ENCODE results near the gene ARHGAP28.

The ARHGAP28 gene

DNA sequence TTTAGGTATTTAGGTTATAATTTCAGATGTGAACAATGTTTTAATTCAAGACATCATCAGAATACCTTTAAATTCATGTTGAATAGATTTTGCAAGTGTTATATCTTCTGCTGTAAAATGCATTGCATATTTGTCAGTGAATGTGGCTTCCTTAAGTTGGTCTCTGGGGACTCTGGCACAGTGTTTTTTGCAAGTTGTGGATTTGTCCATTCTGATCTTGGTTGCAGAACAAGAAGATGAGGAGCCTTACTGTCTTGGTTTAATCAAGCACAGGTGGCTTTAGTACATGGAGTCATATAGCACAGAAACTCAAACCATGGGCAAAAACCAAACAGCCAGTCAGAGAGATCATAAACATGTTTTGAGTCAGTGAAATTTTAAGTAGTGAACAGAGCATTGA is 135.7 kb downstream of the ARHGAP28 start:
- in situ Hi-C loops (cut with HindIII; ENCODE audit: low sequenced_read_pairs): no loop called here
- no peak overlapping the region for H3K4me3 ChIP-seq (ENCODE audit: low read depth, low read length)
- no peak for DNase-seq (ENCODE audit: low read depth)
- TF ChIP-seq, protein P1, sequence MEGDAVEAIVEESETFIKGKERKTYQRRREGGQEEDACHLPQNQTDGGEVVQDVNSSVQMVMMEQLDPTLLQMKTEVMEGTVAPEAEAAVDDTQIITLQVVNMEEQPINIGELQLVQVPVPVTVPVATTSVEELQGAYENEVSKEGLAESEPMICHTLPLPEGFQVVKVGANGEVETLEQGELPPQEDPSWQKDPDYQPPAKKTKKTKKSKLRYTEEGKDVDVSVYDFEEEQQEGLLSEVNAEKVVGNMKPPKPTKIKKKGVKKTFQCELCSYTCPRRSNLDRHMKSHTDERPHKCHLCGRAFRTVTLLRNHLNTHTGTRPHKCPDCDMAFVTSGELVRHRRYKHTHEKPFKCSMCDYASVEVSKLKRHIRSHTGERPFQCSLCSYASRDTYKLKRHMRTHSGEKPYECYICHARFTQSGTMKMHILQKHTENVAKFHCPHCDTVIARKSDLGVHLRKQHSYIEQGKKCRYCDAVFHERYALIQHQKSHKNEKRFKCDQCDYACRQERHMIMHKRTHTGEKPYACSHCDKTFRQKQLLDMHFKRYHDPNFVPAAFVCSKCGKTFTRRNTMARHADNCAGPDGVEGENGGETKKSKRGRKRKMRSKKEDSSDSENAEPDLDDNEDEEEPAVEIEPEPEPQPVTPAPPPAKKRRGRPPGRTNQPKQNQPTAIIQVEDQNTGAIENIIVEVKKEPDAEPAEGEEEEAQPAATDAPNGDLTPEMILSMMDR (IDR thresholded peaks at IDR 0.05; ENCODE audit: low read depth, low read length, missing control alignments): no peak

DNA sequence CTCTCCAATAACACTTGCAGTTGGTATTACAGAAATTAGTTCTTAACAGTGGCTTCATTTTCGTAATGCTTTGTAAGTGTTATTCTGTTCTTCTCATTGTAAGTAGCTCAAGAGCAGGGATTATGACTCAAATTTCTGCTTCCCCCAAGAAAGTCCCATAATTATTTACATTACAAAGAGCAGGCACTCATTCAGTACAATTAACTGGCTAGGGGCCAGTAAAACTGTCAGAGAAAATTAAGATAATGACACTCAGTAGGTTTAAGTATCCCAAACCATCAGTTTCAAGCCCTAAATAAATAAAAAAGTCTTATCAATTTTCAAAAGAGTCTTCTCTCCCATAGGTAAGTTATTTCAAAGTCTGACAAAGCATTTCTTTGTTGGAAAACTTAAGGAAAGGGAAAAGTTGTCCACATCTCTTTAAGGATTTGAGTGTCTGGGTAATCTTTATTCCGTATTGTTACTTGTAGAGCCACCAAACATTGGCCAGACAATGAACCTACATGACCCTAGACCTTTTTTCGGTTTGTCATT is 137.1 kb downstream of the ARHGAP28 start:
- in situ Hi-C loops (cut with HindIII; ENCODE audit: low sequenced_read_pairs): no loop called here
- DNase-seq (ENCODE audit: low read depth): no peak

DNA sequence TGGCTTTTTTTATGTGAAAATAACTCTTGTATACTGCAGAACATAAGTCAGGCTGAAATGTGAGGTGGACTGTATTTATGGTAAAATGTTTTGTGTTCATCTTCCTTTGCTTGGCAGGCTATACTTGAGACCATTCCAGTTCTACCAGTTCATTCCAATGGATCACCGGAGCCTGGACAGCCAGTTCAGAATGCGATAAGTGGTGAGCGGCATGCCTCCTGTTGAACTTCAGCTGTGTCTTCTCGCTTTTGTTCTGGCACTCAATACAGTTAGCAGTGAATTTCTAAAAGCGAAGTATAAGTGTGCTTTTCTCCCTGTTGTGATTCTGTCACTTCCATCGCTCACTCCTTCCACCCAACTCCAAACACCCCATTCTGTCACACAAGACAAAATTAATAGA is 138.5 kb downstream of the ARHGAP28 start:
- TF ChIP-seq, protein P1 (IDR thresholded peaks at IDR 0.05; ENCODE audit: low read depth, low read length, missing control alignments): no peak
- no peak for DNase-seq (ENCODE audit: low read depth)
- no peak overlapping the region for H3K4me3 ChIP-seq (ENCODE audit: low read depth, low read length)
- in situ Hi-C loops (cut with HindIII; ENCODE audit: low sequenced_read_pairs): no loop called here

More for the DNA sequence above, 137.1 kb downstream of the ARHGAP28 start:
- TF ChIP-seq, protein P1 (IDR thresholded peaks at IDR 0.05; ENCODE audit: low read depth, low read length, missing control alignments): no peak
- no peak overlapping the region for H3K4me3 ChIP-seq (ENCODE audit: low read depth, low read length)

DNA sequence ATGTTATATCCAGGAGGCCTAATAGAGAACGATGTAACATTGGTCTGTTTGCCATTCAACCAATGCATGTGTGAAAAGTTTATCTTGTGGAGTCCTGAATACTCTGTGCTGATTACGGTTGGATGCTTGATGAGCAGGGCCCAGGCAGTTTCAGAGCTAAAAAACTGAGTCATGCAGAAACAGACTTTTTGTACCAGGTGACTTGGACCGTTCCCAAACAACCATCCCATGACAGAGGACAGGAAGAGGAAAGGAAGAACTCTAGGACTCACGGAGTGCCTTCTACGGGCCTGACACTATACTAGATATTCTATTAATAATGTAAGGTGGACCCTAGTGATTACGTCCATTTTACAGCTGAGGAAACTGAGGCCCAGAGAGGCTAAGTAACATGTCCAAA is 142.1 kb downstream of the ARHGAP28 start:
- no peak for DNase-seq (ENCODE audit: low read depth)
- in situ Hi-C loops (cut with HindIII; ENCODE audit: low sequenced_read_pairs): loop anchor here (10.0 kb wide), 1 partner anchor 247 kb away; no protein-coding TSS in a partner anchor
- TF ChIP-seq, protein P1 (IDR thresholded peaks at IDR 0.05; ENCODE audit: low read depth, low read length, missing control alignments): no peak
- H3K4me3 ChIP-seq (ENCODE audit: low read depth, low read length): no peak overlapping the region

DNA sequence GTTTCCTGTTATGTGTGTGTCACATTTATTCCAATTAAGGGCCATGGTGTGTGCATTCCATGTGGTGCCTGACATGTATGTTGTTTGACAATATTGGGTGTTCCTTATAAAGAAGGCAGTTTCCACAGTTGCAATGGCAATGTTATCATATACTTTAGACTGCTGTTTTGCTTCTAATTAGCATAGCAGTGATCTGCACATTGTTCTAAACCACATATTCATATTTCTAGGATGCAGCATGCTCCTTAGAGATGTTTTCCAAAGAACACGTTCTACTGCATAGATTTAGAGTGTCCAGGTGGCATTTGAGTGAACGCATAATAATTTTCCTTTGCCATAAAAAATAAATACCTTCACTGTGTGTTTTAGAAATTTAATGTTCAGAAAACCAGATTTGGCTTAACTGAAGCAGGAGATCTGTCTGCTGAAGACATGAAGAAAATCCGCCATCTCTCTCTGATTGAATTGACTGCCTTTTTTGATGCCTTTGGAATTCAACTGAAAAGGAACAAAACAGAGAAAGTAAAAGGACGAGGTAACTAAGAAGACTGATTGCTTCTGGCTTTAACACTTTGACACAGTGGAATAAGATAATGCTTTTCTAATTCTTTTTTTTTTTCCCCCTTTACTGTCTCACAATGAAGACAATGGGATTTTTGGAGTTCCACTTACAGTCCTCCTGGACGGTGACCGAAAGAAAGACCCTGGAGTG is 143.7 kb downstream of the ARHGAP28 start:
- in situ Hi-C loops (cut with HindIII; ENCODE audit: low sequenced_read_pairs): loop anchor here (10.0 kb wide), 1 partner anchor 248 kb away; no protein-coding TSS in a partner anchor
- no peak for DNase-seq (ENCODE audit: low read depth)
- TF ChIP-seq, protein P1 (IDR thresholded peaks at IDR 0.05; ENCODE audit: low read depth, low read length, missing control alignments): no peak
- no peak overlapping the region for H3K4me3 ChIP-seq (ENCODE audit: low read depth, low read length)

DNA sequence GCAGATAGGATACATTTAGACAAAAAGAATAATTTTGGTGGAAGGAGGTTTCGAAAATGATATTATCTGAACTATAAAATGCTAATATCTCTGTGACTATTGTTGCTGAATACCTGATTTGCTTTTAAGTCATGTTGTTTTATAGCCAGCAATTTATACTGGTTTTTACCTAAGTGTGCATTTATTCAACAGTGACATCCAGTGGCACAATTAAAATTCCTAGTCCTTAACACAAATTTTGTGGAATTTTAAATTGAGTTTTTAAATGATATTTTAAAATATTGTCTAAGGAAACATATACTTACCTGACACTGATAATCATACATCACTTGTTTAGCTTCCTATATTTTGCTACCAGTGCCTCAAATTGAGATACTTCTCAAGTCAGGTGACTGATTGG is 144.8 kb downstream of the ARHGAP28 start:
- TF ChIP-seq, protein P1 (IDR thresholded peaks at IDR 0.05; ENCODE audit: low read depth, low read length, missing control alignments): no peak
- H3K4me3 ChIP-seq (ENCODE audit: low read depth, low read length): no peak overlapping the region
- in situ Hi-C loops (cut with HindIII; ENCODE audit: low sequenced_read_pairs): loop anchor here (10.0 kb wide), 1 partner anchor 250 kb away; no protein-coding TSS in a partner anchor
- no peak for DNase-seq (ENCODE audit: low read depth)

Measured in astrocyte of the cerebellum (primary cell).